GM23248 (cell line): ENCODE data around the gene C1orf105. TPM values are rescaled to one million over a fixed set of nuclear protein-coding genes. Genes with fewer than 3 reads are reported as not detected.

ENCODE experiments used
- DNase-seq: peaks from one replicate; pipeline ENCODE4 v3.0.0-alpha.2; 2015
- H2AFZ ChIP-seq: fragments of 200-600 bp; sonication (generic); 2 replicates; pipeline ENCODE4 v1.6.1; 2016; ENCODE audit warnings: antibody characterized with exemption
- H3F3A ChIP-seq: fragments of 200-600 bp; sonication (generic); 2 replicates; pipeline ENCODE4 v1.6.1; 2016; ENCODE audit warnings: mild to moderate bottlenecking, antibody characterized with exemption, mixed run types; ENCODE audit not compliant: insufficient read depth
- H3K27ac ChIP-seq: fragments of 200-600 bp; sonication (generic); 2 replicates; pipeline ENCODE4 v1.5.1; 2016; ENCODE audit warnings: mild to moderate bottlenecking
- H3K27me3 ChIP-seq: fragments of 200-600 bp; sonication (generic); replicated peaks from 2 replicates; pipeline ENCODE4 v1.6.1; 2016; ENCODE audit warnings: mild to moderate bottlenecking; ENCODE audit not compliant: insufficient read depth
- H3K36me3 ChIP-seq: fragments of 200-600 bp; sonication (generic); 2 replicates; pipeline ENCODE4 v1.6.1; 2016; ENCODE audit warnings: low read depth, mild to moderate bottlenecking
- H3K4me1 ChIP-seq: fragments of 200-600 bp; sonication (generic); 2 replicates; pipeline ENCODE4 v1.6.1; 2016; ENCODE audit warnings: mild to moderate bottlenecking; ENCODE audit not compliant: insufficient read depth
- H3K4me2 ChIP-seq: fragments of 200-600 bp; sonication (generic); one replicate; pipeline ENCODE4 v1.6.1; 2016; ENCODE audit warnings: mild to moderate bottlenecking; ENCODE audit not compliant: unreplicated experiment
- H3K4me3 ChIP-seq: fragments of 200-600 bp; sonication (generic); 2 replicates; pipeline ENCODE4 v1.5.1; 2016; ENCODE audit warnings: mild to moderate bottlenecking
- H3K79me2 ChIP-seq: fragments of 200-600 bp; sonication (generic); 2 replicates; pipeline ENCODE4 v1.6.1; 2016; ENCODE audit warnings: mild to moderate bottlenecking; ENCODE audit not compliant: insufficient read depth
- H3K9ac ChIP-seq: fragments of 200-600 bp; sonication (generic); 2 replicates; pipeline ENCODE4 v1.6.1; 2016; ENCODE audit warnings: mild to moderate bottlenecking
- H3K9me2 ChIP-seq: fragments of 200-600 bp; sonication (generic); 2 replicates; pipeline ENCODE4 v1.6.1; 2016; ENCODE audit warnings: mixed run types, mild to moderate bottlenecking, moderate library complexity; ENCODE audit not compliant: insufficient read depth
- H3K9me3 ChIP-seq: fragments of 200-600 bp; sonication (generic); one replicate; pipeline ENCODE4 v1.6.1; 2017; ENCODE audit warnings: low read depth
- H4K20me1 ChIP-seq: fragments of 200-600 bp; sonication (generic); 2 replicates; pipeline ENCODE4 v1.6.0; 2016; ENCODE audit not compliant: insufficient read depth
- EZH2 ChIP-seq: fragments of 200-600 bp; sonication (generic); IDR thresholded peaks from 2 replicates; pipeline ENCODE4 v1.6.1; 2018; ENCODE audit warnings: antibody characterized with exemption, mild to moderate bottlenecking; ENCODE audit not compliant: insufficient read depth, poor library complexity, severe bottlenecking
- EZH2phosphoT487 ChIP-seq: fragments of 200-600 bp; sonication (generic); IDR thresholded peaks from 2 replicates; pipeline ENCODE4 v1.6.1; 2018; ENCODE audit warnings: antibody characterized with exemption, moderate library complexity, mild to moderate bottlenecking, low read depth; ENCODE audit not compliant: insufficient read depth
- WGBS, 2 experiments: methylation state at CpG; one replicate each; pipeline ENCODE4 v1.1.6; 2015 to 2017; ENCODE audit warnings: low lambda C conversion rate in 2 of 2, low coverage in 1 of 2; ENCODE audit errors: missing lambda C conversion rate in 2 of 2; 5-methylcytosine and 5-hydroxymethylcytosine counted together
- in situ Hi-C: fragments of 300-500 bp; cut with MboI; formaldehyde crosslinking; loops from 2 replicates; pipeline ENCODE4 v1.15.0; 2020
- polyA plus RNA-seq: library from polyadenylated mRNA; unstranded; fragments of >200 nt; fragmentation: Nextera tagmentation; extraction: Ambion mirVana; gene quantifications from 2 replicates; pipeline ENCODE4 v1.2.1, GENCODE V29; 2016
- total RNA-seq: library from RNA; depleted of rRNA; stranded (reverse); fragments of >200 nt; shearing (Covaris generic); gene quantifications from 2 replicates; pipeline ENCODE4 v1.2.3, GENCODE V29; 2014

The C1orf105 gene
- total and polyA plus RNA-seq, 2 experiments from 2014 or later, result not detected

DNA sequence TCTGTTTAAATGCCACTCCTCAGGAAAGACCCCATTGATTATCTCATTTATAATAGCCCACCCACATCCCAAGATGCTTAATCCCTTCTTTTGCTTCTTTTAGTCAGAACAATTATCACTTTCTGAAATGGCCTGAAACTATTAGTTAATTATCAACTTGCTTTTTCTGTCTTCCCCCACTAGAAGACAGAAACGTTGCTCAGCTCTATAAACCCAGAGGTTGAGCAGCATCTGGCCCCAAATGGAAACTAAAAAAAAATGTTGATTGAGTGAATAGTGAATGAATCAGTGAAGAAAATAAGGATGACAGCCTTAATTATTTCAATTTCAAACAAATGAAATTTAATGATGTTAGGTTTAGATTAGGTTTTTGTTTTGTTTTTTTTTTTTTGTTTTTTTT is 61.6 kb downstream of the C1orf105 start:
- Histone ChIP-seq H3K4me3 (no peak overlapping the region), H3K9ac (no peak overlapping the region), H2AFZ (no peak overlapping the region), H3F3A (no peaks in the 10 kb centered on the region), H3K27ac (no peak overlapping the region), H3K9me3 (no peaks in the 10 kb centered on the region), H3K36me3 (no peaks in the 10 kb centered on the region), H3K4me2 (no peak overlapping the region), H3K27me3 (peaks cover 24% of the 10 kb centered on the region), H4K20me1 (no peaks in the 10 kb centered on the region), H3K4me1 (no peaks in the 10 kb centered on the region), H3K79me2 (no peaks in the 10 kb centered on the region), H3K9me2 (no peaks in the 10 kb centered on the region)
- DNase-seq, result no peak
- 0 to 6% methylated on average over 1 of the region's 1 CpG for WGBS, 2 experiments
- no peak for TF ChIP-seq EZH2phosphoT487
- TF ChIP-seq EZH2, result no peak
- in situ Hi-C loops, result no loop called here

DNA sequence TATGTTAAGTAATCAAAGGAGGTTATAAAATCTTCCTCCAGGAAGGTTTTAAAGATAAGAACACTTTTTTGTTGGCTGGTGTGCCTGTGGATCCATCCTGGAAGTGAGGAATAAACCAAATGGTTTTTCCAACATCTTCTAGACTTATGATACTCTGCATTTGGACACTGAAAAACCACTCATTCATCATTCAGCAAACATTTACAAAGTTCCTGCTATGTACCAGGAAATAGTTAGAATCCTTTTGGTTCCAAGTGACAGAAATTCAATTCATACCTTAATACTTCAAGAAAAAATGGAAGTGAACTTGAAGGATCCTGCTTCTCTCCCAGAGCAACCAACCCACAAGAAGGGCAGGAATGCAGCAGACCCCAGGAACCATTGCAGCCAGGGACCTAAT is 63.0 kb downstream of the C1orf105 start:
- in situ Hi-C loops, result no loop called here
- Histone ChIP-seq H2AFZ (no peak overlapping the region), H3F3A (no peaks in the 10 kb centered on the region), H3K36me3 (no peaks in the 10 kb centered on the region), H3K9me3 (no peaks in the 10 kb centered on the region), H3K27ac (no peak overlapping the region), H3K4me1 (no peaks in the 10 kb centered on the region), H3K4me3 (no peak overlapping the region), H3K9me2 (no peaks in the 10 kb centered on the region), H4K20me1 (no peaks in the 10 kb centered on the region), H3K27me3 (peaks cover 33% of the 10 kb centered on the region), H3K79me2 (no peaks in the 10 kb centered on the region), H3K4me2 (no peak overlapping the region), H3K9ac (no peak overlapping the region)
- TF ChIP-seq EZH2, result no peak
- TF ChIP-seq EZH2phosphoT487, result no peak
- DNase-seq, result no peak

DNA sequence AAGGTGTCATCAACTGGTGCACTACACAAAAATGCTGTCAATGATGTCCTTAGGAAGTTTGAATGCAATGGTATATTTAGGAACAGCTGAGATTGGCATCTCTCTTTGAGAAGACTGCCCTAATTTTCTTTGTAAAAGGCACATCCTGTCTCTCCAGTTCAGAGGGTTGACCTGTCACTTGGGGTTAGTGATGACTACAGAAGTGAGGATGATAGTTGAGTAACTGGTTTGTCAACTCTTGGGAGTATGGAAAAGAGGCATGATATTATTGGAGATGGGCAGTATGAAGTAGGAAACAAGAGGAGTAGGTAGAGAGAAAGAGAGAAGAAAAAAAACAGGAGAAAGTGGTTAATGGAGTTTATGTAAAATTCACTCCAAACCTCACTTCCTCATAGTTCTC is 63.8 kb downstream of the C1orf105 start:
- Histone ChIP-seq H3K79me2 (no peaks in the 10 kb centered on the region), H3K9me3 (no peaks in the 10 kb centered on the region), H3K4me3 (no peak overlapping the region), H3K4me2 (no peak overlapping the region), H3K27me3 (peaks cover 35% of the 10 kb centered on the region), H3F3A (no peaks in the 10 kb centered on the region), H2AFZ (no peak overlapping the region), H3K9ac (no peak overlapping the region), H3K9me2 (no peaks in the 10 kb centered on the region), H3K4me1 (no peaks in the 10 kb centered on the region), H4K20me1 (no peaks in the 10 kb centered on the region), H3K36me3 (no peaks in the 10 kb centered on the region), H3K27ac (no peak overlapping the region)
- DNase-seq, result no peak
- in situ Hi-C loops, result no loop called here
- no peak for TF ChIP-seq EZH2
- no peak for TF ChIP-seq EZH2phosphoT487

DNA sequence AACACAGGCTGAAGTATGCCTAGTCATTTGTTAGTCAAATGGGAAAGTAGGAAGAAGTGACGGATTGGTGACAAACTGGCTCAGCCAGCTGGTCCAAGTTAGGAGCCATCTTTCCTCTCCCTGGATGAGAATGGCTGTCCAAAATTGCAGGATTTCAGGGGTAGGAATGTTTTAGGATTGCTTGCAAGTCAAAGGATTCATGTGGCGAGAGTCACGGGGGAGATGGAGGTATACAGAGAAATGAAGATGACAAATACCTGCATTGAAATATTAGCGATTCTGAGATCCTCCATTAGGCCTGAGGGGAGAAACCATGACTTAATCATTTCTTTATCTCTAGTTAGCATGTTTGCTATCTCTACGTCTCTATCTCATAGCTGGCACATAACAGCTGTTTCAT is 65.1 kb downstream of the C1orf105 start:
- H4K20me1 ChIP-seq, result no peaks in the 10 kb centered on the region
- H3K27ac ChIP-seq, result no peak overlapping the region
- no peak overlapping the region for H3K4me3 ChIP-seq
- H3K79me2 ChIP-seq, result no peaks in the 10 kb centered on the region
- no peaks in the 10 kb centered on the region for H3K9me2 ChIP-seq
- no peak overlapping the region for H3K4me2 ChIP-seq
- H2AFZ ChIP-seq, result no peak overlapping the region
- peaks cover 36% of the 10 kb centered on the region for H3K27me3 ChIP-seq
- DNase-seq, result no peak
- no peaks in the 10 kb centered on the region for H3F3A ChIP-seq
- WGBS, 2 experiments, result 47 to 58% methylated on average over 5 of the region's 5 CpGs
- H3K4me1 ChIP-seq, result no peaks in the 10 kb centered on the region
- H3K9me3 ChIP-seq, result no peaks in the 10 kb centered on the region
- TF ChIP-seq EZH2phosphoT487 (no peak), EZH2 (no peak)
- H3K9ac ChIP-seq, result no peak overlapping the region
- H3K36me3 ChIP-seq, result no peaks in the 10 kb centered on the region
- in situ Hi-C loops, result no loop called here

DNA sequence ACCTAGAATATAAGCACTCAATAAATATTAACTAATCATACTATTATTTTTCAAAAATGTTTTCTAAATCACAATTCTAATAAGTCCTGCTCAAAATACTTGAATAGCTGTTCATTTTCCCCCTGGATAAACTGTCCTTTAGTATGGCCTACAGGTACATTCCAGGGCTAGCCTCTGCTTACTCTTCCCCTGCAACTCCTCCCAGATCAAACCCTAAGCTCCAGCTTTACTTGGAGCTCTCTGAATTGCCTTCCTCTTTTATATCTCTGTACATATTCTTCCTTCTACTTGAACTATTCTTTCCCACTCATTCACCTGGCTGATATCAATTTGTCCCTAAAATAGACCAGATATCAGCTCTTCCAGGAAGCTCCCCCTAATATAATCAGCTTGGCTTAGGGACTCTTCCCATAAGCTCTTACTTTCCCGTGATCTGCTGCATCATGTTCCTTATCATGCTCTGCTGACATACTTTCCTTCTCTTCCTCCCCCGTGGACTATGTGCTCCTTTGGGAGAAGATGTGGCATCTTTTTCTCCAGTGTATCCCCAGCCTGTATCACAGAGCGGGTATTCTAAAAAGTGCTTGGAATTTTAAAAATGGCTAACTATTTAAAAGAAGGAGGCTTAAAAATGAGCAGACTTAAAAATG is 66.4 kb downstream of the C1orf105 start:
- H3K4me1 ChIP-seq, result no peaks in the 10 kb centered on the region
- no peak overlapping the region for H3K9ac ChIP-seq
- in situ Hi-C loops, result no loop called here
- no peaks in the 10 kb centered on the region for H3K36me3 ChIP-seq
- H3K27ac ChIP-seq, result no peak overlapping the region
- H3K9me2 ChIP-seq, result no peaks in the 10 kb centered on the region
- H3K79me2 ChIP-seq, result no peaks in the 10 kb centered on the region
- DNase-seq, result no peak
- H4K20me1 ChIP-seq, result no peaks in the 10 kb centered on the region
- H3K27me3 ChIP-seq, result peaks cover 26% of the 10 kb centered on the region
- TF ChIP-seq EZH2 (no peak), EZH2phosphoT487 (no peak)
- H3K4me2 ChIP-seq, result no peak overlapping the region
- no peak overlapping the region for H3K4me3 ChIP-seq
- no peak overlapping the region for H2AFZ ChIP-seq
- 48 to 51% methylated on average over 3 of the region's 3 CpGs for WGBS, 2 experiments
- no peaks in the 10 kb centered on the region for H3K9me3 ChIP-seq
- no peaks in the 10 kb centered on the region for H3F3A ChIP-seq
